Neural cell (in vitro differentiated cells): ENCODE results near the gene CAMK2G.

ENCODE experiments used
- POLR2AphosphoS5 ChIP-seq: IDR thresholded peaks from 2 replicates; pipeline ENCODE4 v1.6.1; 2012
- TF ChIP-seq, protein P1 (sequence below): fragments of 450-650 bp; IDR thresholded peaks from 2 replicates; pipeline ENCODE4 v1.5.1; 2014; ENCODE audit warnings: antibody characterized with exemption, mild to moderate bottlenecking, moderate library complexity; ENCODE audit not compliant: poor library complexity, severe bottlenecking

GRCh38 chr10:73905256-73906020 is 31.1 kb upstream of the CAMK2G start:
- TF ChIP-seq, protein P1, sequence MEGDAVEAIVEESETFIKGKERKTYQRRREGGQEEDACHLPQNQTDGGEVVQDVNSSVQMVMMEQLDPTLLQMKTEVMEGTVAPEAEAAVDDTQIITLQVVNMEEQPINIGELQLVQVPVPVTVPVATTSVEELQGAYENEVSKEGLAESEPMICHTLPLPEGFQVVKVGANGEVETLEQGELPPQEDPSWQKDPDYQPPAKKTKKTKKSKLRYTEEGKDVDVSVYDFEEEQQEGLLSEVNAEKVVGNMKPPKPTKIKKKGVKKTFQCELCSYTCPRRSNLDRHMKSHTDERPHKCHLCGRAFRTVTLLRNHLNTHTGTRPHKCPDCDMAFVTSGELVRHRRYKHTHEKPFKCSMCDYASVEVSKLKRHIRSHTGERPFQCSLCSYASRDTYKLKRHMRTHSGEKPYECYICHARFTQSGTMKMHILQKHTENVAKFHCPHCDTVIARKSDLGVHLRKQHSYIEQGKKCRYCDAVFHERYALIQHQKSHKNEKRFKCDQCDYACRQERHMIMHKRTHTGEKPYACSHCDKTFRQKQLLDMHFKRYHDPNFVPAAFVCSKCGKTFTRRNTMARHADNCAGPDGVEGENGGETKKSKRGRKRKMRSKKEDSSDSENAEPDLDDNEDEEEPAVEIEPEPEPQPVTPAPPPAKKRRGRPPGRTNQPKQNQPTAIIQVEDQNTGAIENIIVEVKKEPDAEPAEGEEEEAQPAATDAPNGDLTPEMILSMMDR: no peak
- no peak for TF ChIP-seq POLR2AphosphoS5
